Kidney (tissue), 14 donors: ENCODE results near the gene SRPK2. TPM values are rescaled to one million over a fixed set of nuclear protein-coding genes. Genes with fewer than 3 reads are reported as not detected.

Experiments
- DNase-seq, 5 donors: peaks; one replicate each; pipeline ENCODE4 v3.0.0-alpha.2; 2013 to 2020
- FAIRE-seq: peaks from 2 replicates; lab custom pipeline; 2012; peaks lifted over from hg19 to GRCh38; lab: Jason Lieb, UNC
- H3K27ac ChIP-seq, 2 donors: one replicate each; pipeline ENCODE4 v1.7.0; 2013; ENCODE audit warnings: low read depth in 2 of 2, low read length in 2 of 2, inconsistent platforms in 1 of 2
- H3K27me3 ChIP-seq: one replicate; pipeline ENCODE4 v1.7.1; 2013; ENCODE audit warnings: low read length, inconsistent platforms; ENCODE audit not compliant: control insufficient read depth, insufficient read depth
- H3K36me3 ChIP-seq, 3 donors: one replicate each; pipeline versions ENCODE4 v1.7.0 to v1.7.1; 2013; ENCODE audit warnings: low read length in 3 of 3, control low read depth in 1 of 3, inconsistent platforms in 1 of 3; ENCODE audit not compliant: insufficient read depth in 3 of 3, control insufficient read depth in 2 of 3
- H3K4me1 ChIP-seq, 3 donors: one replicate each; pipeline versions ENCODE4 v1.7.0 to v1.7.1; 2013; ENCODE audit warnings: low read length in 3 of 3, inconsistent platforms in 1 of 3, low read depth in 1 of 3; ENCODE audit not compliant: control insufficient read depth in 2 of 3, insufficient read depth in 2 of 3
- H3K4me3 ChIP-seq, 3 donors: one replicate each; pipeline versions ENCODE4 v1.7.0 to v1.8.1; 2013; ENCODE audit warnings: low read length in 3 of 3, control low read depth in 1 of 3, inconsistent platforms in 1 of 3
- H3K9ac ChIP-seq, 3 donors: one replicate each; pipeline versions ENCODE4 v1.7.0 to v1.7.1; 2013; ENCODE audit warnings: low read length in 3 of 3, control low read depth in 1 of 3, inconsistent platforms in 1 of 3
- H3K9me3 ChIP-seq, 3 donors: one replicate each; pipeline versions ENCODE4 v1.7.0 to v1.7.1; 2013; ENCODE audit warnings: low read length in 3 of 3, control low read depth in 1 of 3, inconsistent platforms in 1 of 3; ENCODE audit not compliant: control insufficient read depth in 2 of 3, insufficient read depth in 1 of 3
- CTCF ChIP-seq: IDR thresholded peaks from 3 replicates; pipeline ENCODE4 v1.5.1; 2012; ENCODE audit warnings: mild to moderate bottlenecking, moderate library complexity, borderline replicate concordance; ENCODE audit not compliant: insufficient read depth; ENCODE audit errors: extremely low read depth
- intact Hi-C: fragments of 100-400 bp; cut with DNase I; formaldehyde crosslinking; loops from one replicate; pipeline ENCODE4 v1.11.1; 2022
- polyA plus RNA-seq: library from polyadenylated mRNA; stranded (reverse); fragments of 350-450 nt; fragmentation: Illumina TruSeq; extraction: RNeasy Lipid Tissue Mini Kit (QIAGEN cat#74804); gene quantifications from one replicate; pipeline ENCODE4 v1.2.3, GENCODE V29; 2014; ENCODE audit warnings: low read depth, low replicate concordance; ENCODE audit not compliant: insufficient read depth
- total RNA-seq: library from RNA; stranded (reverse); fragmentation: NEBNext Ultra II Directional; extraction: Animal tissue kit (Norgen Biotek cat#: 25700); gene quantifications from one replicate; pipeline ENCODE4 v1.2.1, GENCODE V29; 2021
- donor health status: control.
- donor health status: control.
- donor health status: control.
- donor health status: control.
- donor health status: control.
- donor health status: DM: yes; HTN: yes; CAD: no.
- donor health status: Normal renal cell carcinoma (clear cell type).

Gene SRPK2
- total and polyA plus RNA-seq, 2 donors from 2014 or later: 9.9 to 43.1 TPM

GRCh38 chr7:105429746-105430612 is 41.3 kb upstream of the SRPK2 start:
- intact Hi-C loops: no loop called here
- FAIRE-seq (peak; percentile 90), DNase-seq (peak in 3 of 5 donors; percentile 14 to 87 (median 82))
- peak; percentile 45 for TF ChIP-seq CTCF
- no peak overlapping the region for H3K27ac ChIP-seq
- no peak overlapping the region for H3K4me3 ChIP-seq
- no peaks in the 10 kb centered on the region for H3K27me3 ChIP-seq
- no peaks in the 10 kb centered on the region for H3K36me3 ChIP-seq
- H3K9ac ChIP-seq: no peak overlapping the region
- no peaks in the 10 kb centered on the region for H3K9me3 ChIP-seq
- H3K4me1 ChIP-seq: peaks cover 0 to 8% (median 0%) of the 10 kb centered on the region in 3 donors

GRCh38 chr7:105426606-105427146 is 38.0 kb upstream of the SRPK2 start:
- H3K9ac ChIP-seq: no peak overlapping the region
- H3K36me3 ChIP-seq: no peaks in the 10 kb centered on the region
- no peak overlapping the region for H3K4me3 ChIP-seq
- no peaks in the 10 kb centered on the region for H3K27me3 ChIP-seq
- TF ChIP-seq CTCF: no peak
- H3K27ac ChIP-seq: no peak overlapping the region
- FAIRE-seq: no peak
- DNase-seq: peak in 1 of 5 donors; percentile 40
- no peaks in the 10 kb centered on the region for H3K9me3 ChIP-seq
- intact Hi-C loops: no loop called here
- H3K4me1 ChIP-seq: peaks cover 0 to 8% (median 0%) of the 10 kb centered on the region in 3 donors

GRCh38 chr7:105423987-105424386 is 35.3 kb upstream of the SRPK2 start:
- Histone ChIP-seq H3K27me3 (no peaks in the 10 kb centered on the region), H3K9me3 (no peaks in the 10 kb centered on the region), H3K27ac (no peak overlapping the region), H3K4me3 (no peak overlapping the region), H3K36me3 (no peaks in the 10 kb centered on the region), H3K4me1 (peaks cover 0 to 3% (median 0%) of the 10 kb centered on the region in 3 donors), H3K9ac (no peak overlapping the region)
- no peak for TF ChIP-seq CTCF
- no peak for FAIRE-seq
- intact Hi-C loops: no loop called here
- no peak for DNase-seq
